HEK293 (cell line): Measurements from ENCODE around the gene XPO5.

Experiments used
- CTCF ChIA-PET: fragments of 350-600 bp; formaldehyde crosslinking; extraction: SDS; loops from one replicate; lab custom pipeline; 2021; ENCODE audit warnings: antibody characterized with exemption; lab: Yijun Ruan, JAX
- POLR2A ChIA-PET: fragments of 300-600 bp; formaldehyde crosslinking; extraction: SDS; loops from one replicate; lab custom pipeline; 2020; ENCODE audit warnings: antibody characterized with exemption, inconsistent platforms; lab: Yijun Ruan, JAX
- H3K27ac ChIP-seq: fragments of 200-500 bp; sonication (Bioruptor generic); 2 replicates; pipeline ENCODE4 v1.5.1; 2014; ENCODE audit warnings: low read depth, low read length, control low read depth, inconsistent platforms; ENCODE audit errors: extremely low read depth
- H3K36me3 ChIP-seq, 2 experiments: fragments of 200-500 bp in 1 of 2; sonication (Bioruptor generic) in 1 of 2; 1 replicate in 1 of 2; 2 replicates in 1 of 2; pipeline ENCODE4 v1.5.1; 2014 to 2017; ENCODE audit warnings: inconsistent platforms in 2 of 2, low read length in 2 of 2; ENCODE audit not compliant: control insufficient read depth in 2 of 2, insufficient read depth in 1 of 2
- H3K4me1 ChIP-seq: fragments of 200-500 bp; sonication (Bioruptor generic); 2 replicates; pipeline ENCODE4 v1.5.1; 2014; ENCODE audit warnings: mild to moderate bottlenecking, low read length, inconsistent platforms; ENCODE audit not compliant: control insufficient read depth, insufficient read depth
- H3K4me3 ChIP-seq: 2 replicates; pipeline ENCODE4 v1.5.1; 2011; ENCODE audit warnings: low read depth, mild to moderate bottlenecking, control low read depth, low read length, moderate library complexity
- H3K9me3 ChIP-seq: fragments of 200-500 bp; sonication (Bioruptor generic); 2 replicates; pipeline ENCODE4 v1.5.1; 2014; ENCODE audit warnings: low read depth, low read length, inconsistent platforms; ENCODE audit not compliant: control insufficient read depth, insufficient read depth
- EGR2 ChIP-seq: fragments of 450-650 bp; formaldehyde crosslinking; IDR thresholded peaks from 2 replicates; pipeline ENCODE4 v1.5.1; 2016; ENCODE audit warnings: low read depth, missing biosample characterization, missing genetic modification characterization
- GLIS2 ChIP-seq: fragments of 450-650 bp; formaldehyde crosslinking; IDR thresholded peaks from 2 replicates; pipeline ENCODE4 v1.5.1; 2016; ENCODE audit warnings: missing biosample characterization, missing genetic modification characterization
- PATZ1 ChIP-seq: fragments of 450-650 bp; formaldehyde crosslinking; IDR thresholded peaks from 2 replicates; pipeline ENCODE4 v1.5.1; 2016; ENCODE audit warnings: missing biosample characterization, missing genetic modification characterization
- REPIN1 ChIP-seq: fragments of 450-650 bp; formaldehyde crosslinking; IDR thresholded peaks from 2 replicates; pipeline ENCODE4 v1.5.1; 2017; ENCODE audit warnings: missing biosample characterization, missing genetic modification characterization, low read depth
- SCRT2 ChIP-seq: fragments of 450-650 bp; formaldehyde crosslinking; IDR thresholded peaks from 2 replicates; pipeline ENCODE4 v1.5.1; 2016; ENCODE audit warnings: missing biosample characterization, missing genetic modification characterization
- ZBTB1 ChIP-seq: fragments of 450-650 bp; formaldehyde crosslinking; IDR thresholded peaks from 2 replicates; pipeline ENCODE4 v1.5.1; 2016; ENCODE audit warnings: missing biosample characterization, missing genetic modification characterization
- ZBTB17 ChIP-seq: fragments of 450-650 bp; formaldehyde crosslinking; IDR thresholded peaks from 2 replicates; pipeline ENCODE4 v1.5.1; 2016; ENCODE audit warnings: missing biosample characterization, missing genetic modification characterization
- ZBTB20 ChIP-seq: fragments of 450-650 bp; formaldehyde crosslinking; IDR thresholded peaks from 2 replicates; pipeline ENCODE4 v1.5.1; 2016; ENCODE audit warnings: missing biosample characterization, missing genetic modification characterization
- ZBTB26 ChIP-seq: fragments of 450-650 bp; formaldehyde crosslinking; optimal IDR thresholded peaks from 2 replicates; pipeline ENCODE3; 2016; ENCODE audit warnings: missing biosample characterization, mild to moderate bottlenecking, missing genetic modification characterization
- ZBTB49 ChIP-seq: fragments of 450-650 bp; formaldehyde crosslinking; IDR thresholded peaks from 2 replicates; pipeline ENCODE4 v1.5.1; 2016; ENCODE audit warnings: missing biosample characterization, missing genetic modification characterization, low read depth
- ZIC2 ChIP-seq: fragments of 450-650 bp; formaldehyde crosslinking; IDR thresholded peaks from 2 replicates; pipeline ENCODE4 v1.5.1; 2016; ENCODE audit warnings: missing biosample characterization, missing genetic modification characterization
- ZNF140 ChIP-seq: fragments of 450-650 bp; formaldehyde crosslinking; IDR thresholded peaks from 2 replicates; pipeline ENCODE4 v1.5.1; 2016; ENCODE audit warnings: missing biosample characterization, missing genetic modification characterization
- ZNF155 ChIP-seq: fragments of 450-650 bp; formaldehyde crosslinking; IDR thresholded peaks from 2 replicates; pipeline ENCODE4 v1.5.1; 2016; ENCODE audit warnings: missing biosample characterization, missing genetic modification characterization
- ZNF16 ChIP-seq: fragments of 450-650 bp; formaldehyde crosslinking; IDR thresholded peaks from 2 replicates; pipeline ENCODE4 v1.5.1; 2016; ENCODE audit warnings: low read depth, missing biosample characterization, missing genetic modification characterization
- ZNF169 ChIP-seq: fragments of 450-650 bp; formaldehyde crosslinking; IDR thresholded peaks from 2 replicates; pipeline ENCODE4 v1.5.1; 2016; ENCODE audit warnings: missing biosample characterization, missing genetic modification characterization
- ZNF18 ChIP-seq: fragments of 450-650 bp; formaldehyde crosslinking; IDR thresholded peaks from 2 replicates; pipeline ENCODE4 v1.5.1; 2016; ENCODE audit warnings: missing biosample characterization, missing genetic modification characterization
- ZNF2 ChIP-seq: fragments of 450-650 bp; formaldehyde crosslinking; IDR thresholded peaks from 2 replicates; pipeline ENCODE4 v1.5.1; 2016; ENCODE audit warnings: missing biosample characterization, missing genetic modification characterization
- ZNF223 ChIP-seq: fragments of 450-650 bp; formaldehyde crosslinking; IDR thresholded peaks from 2 replicates; pipeline ENCODE4 v1.5.1; 2016; ENCODE audit warnings: missing biosample characterization, missing genetic modification characterization
- ZNF335 ChIP-seq: fragments of 450-650 bp; formaldehyde crosslinking; conservative IDR thresholded peaks from 2 replicates; pipeline ENCODE4 v1.5.1; 2016; ENCODE audit warnings: missing biosample characterization, missing genetic modification characterization
- ZNF366 ChIP-seq: fragments of 450-650 bp; formaldehyde crosslinking; conservative IDR thresholded peaks from 2 replicates; pipeline ENCODE4 v1.5.1; 2016; ENCODE audit warnings: missing biosample characterization, missing genetic modification characterization
- ZNF37A ChIP-seq: fragments of 450-650 bp; IDR thresholded peaks from 2 replicates; pipeline ENCODE4 v1.5.1; 2018; ENCODE audit warnings: missing biosample characterization, missing genetic modification characterization
- ZNF391 ChIP-seq: fragments of 450-650 bp; formaldehyde crosslinking; IDR thresholded peaks from 2 replicates; pipeline ENCODE4 v1.5.1; 2016; ENCODE audit warnings: low read depth, missing biosample characterization, missing genetic modification characterization, borderline replicate concordance
- ZNF433 ChIP-seq: fragments of 450-650 bp; formaldehyde crosslinking; IDR thresholded peaks from 2 replicates; pipeline ENCODE4 v1.5.1; 2016; ENCODE audit warnings: missing biosample characterization, missing genetic modification characterization, low read depth
- ZNF560 ChIP-seq: fragments of 450-650 bp; formaldehyde crosslinking; IDR thresholded peaks from 2 replicates; pipeline ENCODE4 v1.5.1; 2017; ENCODE audit warnings: missing biosample characterization, missing genetic modification characterization, borderline replicate concordance
- ZNF623 ChIP-seq: fragments of 450-650 bp; formaldehyde crosslinking; IDR thresholded peaks from 2 replicates; pipeline ENCODE4 v1.5.1; 2016; ENCODE audit warnings: missing biosample characterization, missing genetic modification characterization
- ZNF677 ChIP-seq: fragments of 450-650 bp; IDR thresholded peaks from 2 replicates; pipeline ENCODE4 v1.5.0; 2018; ENCODE audit warnings: missing biosample characterization, mild to moderate bottlenecking, missing genetic modification characterization, moderate library complexity
- ZNF830 ChIP-seq: fragments of 450-650 bp; IDR thresholded peaks from 2 replicates; pipeline ENCODE4 v1.5.0; 2018; ENCODE audit warnings: missing biosample characterization, missing genetic modification characterization, low read depth, mild to moderate bottlenecking, moderate library complexity
- TF ChIP-seq, protein P1 (sequence below): fragments of 450-650 bp; formaldehyde crosslinking; IDR thresholded peaks from 2 replicates; pipeline ENCODE4 v1.5.1; 2016; ENCODE audit warnings: missing biosample characterization, missing genetic modification characterization

Gene XPO5

DNA sequence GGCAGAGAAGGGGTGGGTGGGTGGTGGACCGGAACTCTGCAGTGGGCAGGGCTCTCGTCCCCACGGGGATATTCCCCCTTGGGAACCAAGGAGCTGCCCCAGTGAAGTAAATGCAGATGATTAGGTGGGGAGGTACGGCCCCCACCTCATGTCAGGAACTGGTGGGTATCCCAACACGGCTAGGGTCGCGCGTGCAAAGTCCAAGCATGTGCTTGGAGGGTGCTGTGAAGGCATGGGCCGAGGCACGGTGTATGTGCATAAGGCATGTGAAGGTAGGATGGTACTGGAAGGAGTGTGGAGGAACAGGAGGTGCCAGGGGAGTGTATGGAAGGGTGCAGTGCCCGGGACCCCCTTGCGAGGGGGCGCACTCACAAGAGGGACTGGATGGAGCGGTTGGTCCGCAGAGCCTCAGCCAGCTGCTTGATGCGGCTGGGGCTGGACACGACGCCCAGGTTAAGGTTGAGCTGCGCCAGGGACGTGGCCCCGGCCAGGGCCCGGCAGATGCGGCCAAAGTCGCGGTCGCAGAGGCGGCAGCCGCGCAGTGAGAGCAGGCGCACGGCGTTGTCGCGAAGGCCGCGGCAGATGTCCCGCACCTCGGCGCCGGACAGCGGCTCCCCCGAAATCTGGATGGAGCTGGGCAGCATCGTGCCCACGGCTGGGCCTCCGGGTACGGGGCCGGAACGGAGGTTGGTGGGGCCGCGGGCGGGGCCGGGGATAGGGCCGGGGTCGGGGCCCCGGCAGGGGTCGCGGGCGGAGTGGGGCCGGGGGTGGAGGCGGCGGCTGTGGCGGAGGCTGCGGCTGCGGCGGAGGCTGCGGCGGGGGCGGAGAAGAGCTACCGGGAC, 66.5 kb downstream of the XPO5 start:
- ChIA-PET CTCF (interaction anchor here (0.6 to 8.5 kb wide), 10 partner anchors 9 to 513 kb away, joined by 3 to 142 read pairs (median 4); partner anchors contain the start of genes DLK2 and ZNF318), POLR2A (interaction anchor here (0.6 to 2.2 kb wide), 11 partner anchors 8 to 599 kb away, joined by 3 to 8 read pairs (median 4); partner anchors contain the start of genes ABCC10, KLHDC3, TJAP1 and VEGFA)
- Histone ChIP-seq H3K36me3 (peaks cover 10 to 55% of the 10 kb centered on the region in 2 experiments), H3K9me3 (no peaks in the 10 kb centered on the region), H3K4me3 (peak overlapping the region; percentile 51), H3K4me1 (no peaks in the 10 kb centered on the region), H3K27ac (no peak overlapping the region; the same call in 1 of the 2 replicates)
- 0 out of 2 replicates have a peak, but pooled peaks have one; percentile 4 for TF ChIP-seq ZNF335 (tag by site-specific recombination)
- TF ChIP-seq ZBTB26 (tag by site-specific recombination) = no peak
- TF ChIP-seq GLIS2 (tag by site-specific recombination) = 0 out of 2 replicates have a peak, but pooled peaks have one; percentile 39
- peak; percentile 65; the same call in 1 of the 2 replicates for TF ChIP-seq ZBTB20 (tag by site-specific recombination)
- no peak for TF ChIP-seq ZNF155
- TF ChIP-seq ZNF169 (tag by site-specific recombination) = no peak
- no peak for TF ChIP-seq ZNF366 (tag by site-specific recombination)
- TF ChIP-seq, protein P1, sequence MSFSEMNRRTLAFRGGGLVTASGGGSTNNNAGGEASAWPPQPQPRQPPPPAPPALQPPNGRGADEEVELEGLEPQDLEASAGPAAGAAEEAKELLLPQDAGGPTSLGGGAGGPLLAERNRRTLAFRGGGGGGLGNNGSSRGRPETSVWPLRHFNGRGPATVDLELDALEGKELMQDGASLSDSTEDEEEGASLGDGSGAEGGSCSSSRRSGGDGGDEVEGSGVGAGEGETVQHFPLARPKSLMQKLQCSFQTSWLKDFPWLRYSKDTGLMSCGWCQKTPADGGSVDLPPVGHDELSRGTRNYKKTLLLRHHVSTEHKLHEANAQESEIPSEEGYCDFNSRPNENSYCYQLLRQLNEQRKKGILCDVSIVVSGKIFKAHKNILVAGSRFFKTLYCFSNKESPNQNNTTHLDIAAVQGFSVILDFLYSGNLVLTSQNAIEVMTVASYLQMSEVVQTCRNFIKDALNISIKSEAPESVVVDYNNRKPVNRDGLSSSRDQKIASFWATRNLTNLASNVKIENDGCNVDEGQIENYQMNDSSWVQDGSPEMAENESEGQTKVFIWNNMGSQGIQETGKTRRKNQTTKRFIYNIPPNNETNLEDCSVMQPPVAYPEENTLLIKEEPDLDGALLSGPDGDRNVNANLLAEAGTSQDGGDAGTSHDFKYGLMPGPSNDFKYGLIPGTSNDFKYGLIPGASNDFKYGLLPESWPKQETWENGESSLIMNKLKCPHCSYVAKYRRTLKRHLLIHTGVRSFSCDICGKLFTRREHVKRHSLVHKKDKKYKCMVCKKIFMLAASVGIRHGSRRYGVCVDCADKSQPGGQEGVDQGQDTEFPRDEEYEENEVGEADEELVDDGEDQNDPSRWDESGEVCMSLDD = peak; percentile 75; the same call in 1 of the 2 replicates
- no peak for TF ChIP-seq ZNF623 (tag by site-specific recombination)
- TF ChIP-seq ZNF677 (tag by site-specific recombination) = no peak
- no peak for TF ChIP-seq ZBTB17 (tag by site-specific recombination)
- no peak for TF ChIP-seq ZNF391
- no peak for TF ChIP-seq ZNF16 (tag by site-specific recombination)
- TF ChIP-seq ZNF560 (tag by site-specific recombination) = no peak
- no peak for TF ChIP-seq ZBTB1
- TF ChIP-seq ZNF433 = no peak
- no peak for TF ChIP-seq ZIC2 (tag by site-specific recombination)
- no peak for TF ChIP-seq EGR2 (tag by site-specific recombination)
- no peak for TF ChIP-seq ZNF830 (tag by site-specific recombination)
- no peak for TF ChIP-seq ZBTB49 (tag by site-specific recombination)
- peak; percentile 58 for TF ChIP-seq ZNF2 (tag by site-specific recombination)
- TF ChIP-seq ZNF140 (tag by site-specific recombination) = no peak
- peak; percentile 41; the same call in 1 of the 2 replicates for TF ChIP-seq PATZ1 (tag by site-specific recombination)
- TF ChIP-seq ZNF18 (tag by site-specific recombination) = no peak
- no peak for TF ChIP-seq REPIN1 (tag by site-specific recombination)
- peak; percentile 86 for TF ChIP-seq ZNF223 (tag by site-specific recombination)
- TF ChIP-seq ZNF37A (tag by site-specific recombination) = no peak
- no peak for TF ChIP-seq SCRT2
